GM08714 (cell line): ENCODE data around the gene CHN2.

Experiments
- H3K4me3 ChIP-seq: fragments of 200-500 bp; sonication (Bioruptor generic); 2 replicates; pipeline ENCODE4 v1.5.1; 2014; ENCODE audit warnings: mild to moderate bottlenecking, low read length, inconsistent platforms
- ZNF274 ChIP-seq: IDR thresholded peaks from 2 replicates; pipeline ENCODE4 v1.6.1; 2012; ENCODE audit warnings: mild to moderate bottlenecking, low read depth, low read length

Gene CHN2

GRCh38 chr7:29288181-29289091 is 93.9 kb downstream of the CHN2 start:
- TF ChIP-seq ZNF274: no peak
- no peak overlapping the region for H3K4me3 ChIP-seq

DNA sequence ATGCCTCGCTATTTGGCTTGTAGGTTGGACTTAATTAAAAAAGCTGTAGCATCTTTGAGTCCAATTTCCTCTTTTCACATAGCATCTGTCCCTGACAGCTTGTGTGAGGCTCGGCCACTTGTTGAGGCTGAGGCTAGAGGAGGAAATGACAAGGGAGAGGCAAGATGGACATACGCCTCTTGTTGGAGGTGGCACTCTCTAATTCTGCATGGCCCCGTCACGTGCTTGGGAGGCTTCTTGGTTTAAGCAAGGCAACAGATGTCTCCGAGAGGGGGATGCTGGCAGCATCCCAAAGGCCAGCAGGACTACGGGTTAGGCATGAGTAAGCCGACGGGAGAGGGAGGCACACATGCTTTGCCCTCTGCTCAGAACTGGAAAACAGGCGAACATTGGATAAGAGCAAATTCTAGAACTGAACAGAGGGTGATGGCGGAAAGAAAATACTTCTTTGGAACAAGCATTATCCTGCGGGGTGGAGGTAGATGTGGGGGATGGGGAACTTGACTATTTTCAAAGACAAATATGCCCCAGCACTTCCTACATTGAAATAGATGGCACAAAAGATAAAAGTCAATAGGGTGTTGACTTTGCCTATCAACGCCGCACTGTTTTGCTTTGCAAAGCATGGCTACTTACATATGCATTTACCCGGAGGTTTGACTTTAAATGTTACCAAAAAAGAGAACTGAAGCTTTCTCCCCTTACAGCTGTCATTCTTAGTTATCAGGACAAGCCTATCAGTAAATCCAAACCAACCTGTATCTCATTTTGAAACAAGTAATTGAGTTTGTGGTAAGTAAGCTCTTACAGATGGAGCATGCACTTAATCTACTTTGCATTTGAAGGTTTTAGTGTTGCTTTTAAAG is 94.8 kb downstream of the CHN2 start:
- no peak for TF ChIP-seq ZNF274
- no peak overlapping the region for H3K4me3 ChIP-seq

GRCh38 chr7:29290829-29291228 is 96.3 kb downstream of the CHN2 start:
- TF ChIP-seq ZNF274: no peak
- H3K4me3 ChIP-seq: no peak overlapping the region

- TF ChIP-seq ZNF274: no peak
- no peak overlapping the region for H3K4me3 ChIP-seq
Observed at GRCh38 chr7:29291723-29292618, 97.4 kb downstream of the CHN2 start.

DNA sequence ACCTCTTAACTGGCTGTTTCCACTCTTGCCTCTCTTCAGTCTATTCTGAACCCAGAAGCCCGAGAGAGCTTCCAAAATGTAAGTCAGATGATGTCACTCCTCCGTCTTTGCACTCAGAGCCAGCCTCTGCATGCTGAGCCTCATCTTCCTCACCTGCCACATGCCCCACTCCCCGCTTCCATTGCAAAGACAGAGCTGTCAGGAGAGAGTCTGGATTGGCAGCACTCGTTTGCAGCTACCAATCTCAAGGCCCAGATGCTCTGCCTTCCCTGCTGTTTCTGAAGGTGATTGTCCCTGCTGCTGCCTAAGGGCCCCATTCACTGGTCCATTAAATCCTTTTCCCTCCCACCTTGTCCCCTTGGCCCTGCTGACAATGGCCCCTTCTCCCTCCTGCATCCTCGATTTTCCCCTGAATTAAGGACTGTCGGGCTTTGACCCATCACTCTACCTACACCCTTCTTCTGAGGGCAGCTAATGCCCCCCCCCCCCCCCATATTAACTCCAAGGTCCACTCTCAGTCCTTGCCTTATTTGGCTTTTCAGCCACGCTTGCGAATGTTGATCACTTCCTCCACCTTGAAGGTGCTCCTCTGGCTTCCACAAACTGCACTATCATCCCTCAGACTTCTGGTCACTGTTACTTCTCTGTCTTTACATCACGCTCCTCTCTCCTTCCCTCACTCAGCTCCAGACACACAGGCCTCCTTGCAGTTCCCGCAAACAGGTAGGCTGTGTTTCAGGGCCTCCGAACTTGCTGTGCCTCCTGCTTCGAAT is 98.5 kb downstream of the CHN2 start:
- no peak for TF ChIP-seq ZNF274
- no peak overlapping the region for H3K4me3 ChIP-seq

- no peak overlapping the region for H3K4me3 ChIP-seq
- no peak for TF ChIP-seq ZNF274
Observed at GRCh38 chr7:29296421-29296820, 101.8 kb downstream of the CHN2 start.

GRCh38 chr7:29297194-29297890 is 102.8 kb downstream of the CHN2 start:
- H3K4me3 ChIP-seq: no peak overlapping the region
- TF ChIP-seq ZNF274: no peak

- no peak overlapping the region for H3K4me3 ChIP-seq
- TF ChIP-seq ZNF274: no peak
Observed at GRCh38 chr7:29299086-29299485, 104.5 kb downstream of the CHN2 start.

- no peak overlapping the region for H3K4me3 ChIP-seq
- TF ChIP-seq ZNF274: no peak
Observed at GRCh38 chr7:29300026-29300480, 105.5 kb downstream of the CHN2 start.

GRCh38 chr7:29300649-29301048 is 106.1 kb downstream of the CHN2 start:
- TF ChIP-seq ZNF274: no peak
- no peak overlapping the region for H3K4me3 ChIP-seq

DNA sequence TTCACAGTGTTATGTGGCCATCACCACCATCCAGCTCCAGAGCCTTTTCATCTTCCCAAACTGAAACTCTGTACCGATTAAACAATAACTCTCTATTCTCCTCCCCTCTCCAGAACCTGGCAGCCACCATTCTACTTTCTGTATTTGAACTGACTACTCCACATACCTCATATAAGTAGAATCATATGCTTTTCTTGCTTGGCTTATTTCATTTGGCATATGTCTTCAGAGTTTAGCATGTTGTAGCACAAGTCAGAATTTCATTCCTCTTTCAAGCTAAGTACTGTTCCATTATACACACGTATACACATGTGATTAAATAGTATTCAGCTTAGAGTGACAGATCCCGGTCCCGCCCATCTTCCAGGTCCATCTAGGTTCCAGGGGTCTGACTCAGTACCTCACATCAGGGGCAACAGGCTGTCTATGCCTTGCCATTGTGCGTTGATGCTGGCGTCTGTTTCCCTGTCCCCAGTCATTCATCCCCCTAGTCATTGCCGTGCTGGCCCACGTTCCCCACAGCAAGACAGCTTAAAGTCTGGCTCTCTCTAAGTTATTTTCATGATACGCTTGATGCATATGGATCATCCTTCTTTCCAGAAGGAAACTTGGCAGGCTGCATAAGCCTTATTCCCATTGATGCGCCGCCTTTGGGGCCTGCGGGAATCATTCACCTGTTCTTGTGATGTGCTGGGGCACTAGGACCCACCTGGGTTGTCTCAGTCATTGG is 108.3 kb downstream of the CHN2 start:
- TF ChIP-seq ZNF274: no peak

DNA sequence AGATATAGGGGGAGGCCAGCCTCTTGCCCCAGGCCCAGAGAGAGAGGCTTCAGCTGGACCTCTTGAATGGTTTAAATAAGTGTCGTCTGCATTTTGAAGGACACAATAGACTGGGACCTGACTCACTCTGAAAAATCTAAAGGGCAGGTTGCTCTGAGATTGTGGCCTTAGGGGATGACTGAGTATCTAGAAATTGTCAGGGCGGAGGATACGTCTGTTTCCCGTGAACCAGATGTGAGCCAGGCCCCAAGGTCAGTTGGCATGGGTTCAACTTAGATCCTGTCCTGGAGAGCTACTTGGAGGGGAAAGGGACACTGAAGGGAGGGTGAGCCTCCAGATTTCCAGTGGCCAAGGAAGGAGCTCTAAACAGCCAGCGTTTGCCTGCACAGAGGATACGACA is 110.2 kb downstream of the CHN2 start:
- no peak for TF ChIP-seq ZNF274

More for the DNA sequence above, 108.3 kb downstream of the CHN2 start:
- H3K4me3 ChIP-seq: no peak overlapping the region

More for the DNA sequence above, 110.2 kb downstream of the CHN2 start:
- H3K4me3 ChIP-seq: no peak overlapping the region
